K562 (cell line): ENCODE results near the gene MRPL52. TPM values are rescaled to one million over a fixed set of nuclear protein-coding genes. Genes with fewer than 3 reads are reported as not detected.

Source experiments
- BRF1 ChIP-seq: IDR thresholded peaks from 3 replicates; pipeline ENCODE4 v1.6.1; 2011; ENCODE audit warnings: borderline replicate concordance, mild to moderate bottlenecking; ENCODE audit not compliant: insufficient read length; ENCODE audit errors: extremely low read depth
- CHD7 ChIP-seq: fragments of 200-600 bp; sonication (generic); IDR thresholded peaks from one replicate; pipeline ENCODE4 v1.6.1; 2012; ENCODE audit warnings: mild to moderate bottlenecking, low read depth, low read length, inconsistent platforms
- CUX1 ChIP-seq: fragments of 200-800 bp; sonication (Bioruptor generic); IDR thresholded peaks from 2 replicates; pipeline ENCODE4 v1.6.1; 2016; ENCODE audit warnings: missing genetic modification characterization, missing compliant biosample characterization
- SFPQ ChIP-seq: fragments of 200-400 bp; formaldehyde crosslinking; IDR thresholded peaks from 2 replicates; pipeline ENCODE4 v1.6.1; 2017; ENCODE audit warnings: mild to moderate bottlenecking, low read depth, low read length, moderate library complexity
- SMARCC2 ChIP-seq: fragments of 450-650 bp; IDR thresholded peaks from 2 replicates; pipeline ENCODE4 v1.6.1; 2017; ENCODE audit warnings: antibody characterized with exemption, moderate library complexity, mild to moderate bottlenecking, low read depth
- SPI1 ChIP-seq: IDR thresholded peaks from 2 replicates; pipeline ENCODE4 v1.6.1; 2011; ENCODE audit warnings: low read depth, low read length, control low read depth, borderline replicate concordance
- ZNF707 ChIP-seq: fragments of 250-450 bp; sonication (Bioruptor Pico); conservative IDR thresholded peaks from 2 replicates; pipeline ENCODE4 v1.8.0; 2022; ENCODE audit warnings: inconsistent platforms, mild to moderate bottlenecking, moderate library complexity
- polyA plus RNA-seq, 8 experiments: library from polyadenylated mRNA; depleted of rRNA in 4 of 8; stranded (reverse) in 5 of 8; unstranded in 3 of 8; fragments of >200 nt; fragmentation: Nextera tagmentation in 2 of 8; fragmentation: Illumina TruSeq in 1 of 8; extraction: Ambion mirVana in 2 of 8; extraction: Trizol in 1 of 8; gene quantifications; 2 replicates each; pipeline versions ENCODE4 v1.2.1 to v1.2.3, GENCODE V29; 2011 to 2014; ENCODE audit warnings: inconsistent platforms in 1 of 8, missing spikeins in 1 of 8
- total RNA-seq, 7 experiments: library from RNA; depleted of rRNA in 6 of 7; stranded (reverse); fragments of >200 nt in 6 of 7; fragmentation: Illumina TruSeq in 2 of 7; extraction: Trizol in 2 of 7; gene quantifications; 2 replicates each; pipeline versions ENCODE4 v1.2.1 to v1.2.3, GENCODE V29; 2011 to 2021; ENCODE audit warnings: low replicate concordance in 1 of 7

The MRPL52 gene
- total and polyA plus RNA-seq, 9 of the 15 experiments (the other 6 are each of a cell fraction or from before 2014, with no cell fraction given) = 56.5 to 213 (median 168) TPM

GRCh38 chr14:22829661-22830442 lies at the start of gene MRPL52 (continued):
- TF ChIP-seq ZNF707 (no peak), SPI1 (no peak), CHD7 (no peak), SMARCC2 (peak; percentile 37), CUX1 (no peak), SFPQ (no peak), BRF1 (no peak)
